Osteoblast (primary cell): Measurements from ENCODE around the gene ANKRD6. TPM values are rescaled to one million over a fixed set of nuclear protein-coding genes. Genes with fewer than 3 reads are reported as not detected.
A peak's percentile ranks its signal among the peaks of the same experiment; 100 is the strongest.

ENCODE experiments used
- DNase-seq: peaks from one replicate; pipeline ENCODE4 v3.0.0; 2011; ENCODE audit warnings: low spot score, mixed read lengths; ENCODE audit not compliant: insufficient read length; ENCODE audit errors: missing footprints
- H2AFZ ChIP-seq: 2 replicates; pipeline ENCODE4 v1.6.0; 2011; ENCODE audit warnings: mild to moderate bottlenecking, low read length
- H3K27ac ChIP-seq: 2 replicates; pipeline ENCODE4 v1.5.1; 2011; ENCODE audit warnings: mild to moderate bottlenecking, low read depth, low read length, moderate library complexity
- H3K27me3 ChIP-seq: 2 replicates; pipeline ENCODE4 v1.6.0; 2012; ENCODE audit warnings: mild to moderate bottlenecking, control low read depth, inconsistent platforms, low read length, moderate library complexity; ENCODE audit not compliant: insufficient read depth
- H3K36me3 ChIP-seq: 2 replicates; pipeline ENCODE4 v1.5.1; 2011; ENCODE audit warnings: mild to moderate bottlenecking, low read length, control low read depth, moderate library complexity; ENCODE audit not compliant: insufficient read depth
- H3K4me1 ChIP-seq: 2 replicates; pipeline ENCODE4 v1.5.1; 2011; ENCODE audit warnings: mild to moderate bottlenecking, low read length, control low read depth, moderate library complexity; ENCODE audit not compliant: insufficient read depth
- H3K4me2 ChIP-seq: 2 replicates; pipeline ENCODE4 v1.6.0; 2011; ENCODE audit warnings: mild to moderate bottlenecking, low read length; ENCODE audit not compliant: insufficient read depth
- H3K4me3 ChIP-seq: fragments of 200-600 bp; sonication (generic); 3 replicates; pipeline ENCODE4 v1.5.1; 2012; ENCODE audit warnings: mild to moderate bottlenecking, low read length, inconsistent platforms; ENCODE audit not compliant: insufficient read depth
- H3K79me2 ChIP-seq: 2 replicates; pipeline ENCODE4 v1.6.0; 2012; ENCODE audit warnings: mild to moderate bottlenecking, low read length, control low read depth, inconsistent platforms; ENCODE audit not compliant: insufficient read depth
- H3K9me3 ChIP-seq: 2 replicates; pipeline ENCODE4 v1.5.1; 2011; ENCODE audit warnings: low read depth, low read length, control low read depth
- H4K20me1 ChIP-seq: 2 replicates; pipeline ENCODE4 v1.6.0; 2012; ENCODE audit warnings: mild to moderate bottlenecking, low read length, control low read depth; ENCODE audit not compliant: insufficient read depth
- CTCF ChIP-seq: IDR thresholded peaks from 2 replicates; pipeline ENCODE4 v1.5.1; 2011; ENCODE audit warnings: mild to moderate bottlenecking, low read depth, low read length, moderate library complexity; ENCODE audit errors: extremely low read depth
- total RNA-seq: library from RNA; depleted of rRNA; stranded (reverse); fragments of >200 nt; gene quantifications from 2 replicates; pipeline ENCODE4 v1.2.3, GENCODE V29; 2012

The ANKRD6 gene
- total RNA-seq, 1 donor, result 11.2 TPM

- no peaks in the 10 kb centered on the region for H4K20me1 ChIP-seq
- no peak overlapping the region for H3K27ac ChIP-seq
- peak; percentile 87 for DNase-seq
- no peaks in the 10 kb centered on the region for H3K79me2 ChIP-seq
- H3K4me1 ChIP-seq, result peaks cover 6% of the 10 kb centered on the region
- no peak overlapping the region for H3K4me2 ChIP-seq
- no peaks in the 10 kb centered on the region for H3K9me3 ChIP-seq
- no peaks in the 10 kb centered on the region for H3K27me3 ChIP-seq
- H2AFZ ChIP-seq, result no peak overlapping the region
- TF ChIP-seq CTCF, result peak; percentile 74
- no peak overlapping the region for H3K4me3 ChIP-seq
- H3K36me3 ChIP-seq, result no peaks in the 10 kb centered on the region
Observed at GRCh38 chr6:89610149-89610642, 177.2 kb downstream of the ANKRD6 start.

- Histone ChIP-seq H3K27me3 (no peaks in the 10 kb centered on the region), H2AFZ (no peak overlapping the region), H3K27ac (no peak overlapping the region), H3K9me3 (no peaks in the 10 kb centered on the region), H3K36me3 (no peaks in the 10 kb centered on the region), H4K20me1 (no peaks in the 10 kb centered on the region), H3K79me2 (no peaks in the 10 kb centered on the region), H3K4me2 (no peak overlapping the region), H3K4me1 (peaks cover 6% of the 10 kb centered on the region), H3K4me3 (no peak overlapping the region)
- DNase-seq, result no peak
- TF ChIP-seq CTCF, result no peak
Observed at GRCh38 chr6:89611666-89612065, 178.7 kb downstream of the ANKRD6 start.

GRCh38 chr6:89612121-89612520 lies 179.2 kb downstream of the ANKRD6 start:
- Histone ChIP-seq H3K79me2 (no peaks in the 10 kb centered on the region), H3K4me3 (no peak overlapping the region), H4K20me1 (no peaks in the 10 kb centered on the region), H2AFZ (no peak overlapping the region), H3K27me3 (no peaks in the 10 kb centered on the region), H3K4me2 (no peak overlapping the region), H3K4me1 (peaks cover 6% of the 10 kb centered on the region), H3K9me3 (no peaks in the 10 kb centered on the region), H3K36me3 (no peaks in the 10 kb centered on the region), H3K27ac (no peak overlapping the region)
- no peak for TF ChIP-seq CTCF
- no peak for DNase-seq

GRCh38 chr6:89613790-89614189 lies 180.8 kb downstream of the ANKRD6 start:
- Histone ChIP-seq H3K4me3 (no peak overlapping the region), H3K27ac (no peak overlapping the region), H2AFZ (no peak overlapping the region), H3K4me1 (peaks cover 6% of the 10 kb centered on the region), H3K79me2 (no peaks in the 10 kb centered on the region), H3K9me3 (no peaks in the 10 kb centered on the region), H4K20me1 (no peaks in the 10 kb centered on the region), H3K36me3 (no peaks in the 10 kb centered on the region), H3K4me2 (no peak overlapping the region), H3K27me3 (no peaks in the 10 kb centered on the region)
- no peak for DNase-seq
- no peak for TF ChIP-seq CTCF
